SU-DHL-6 (cell line): Measurements from ENCODE around the gene TRIP13.

Experiments
- CTCF ChIP-seq: fragments of 200-600 bp; sonication (generic); IDR thresholded peaks from one replicate; pipeline ENCODE4 v1.5.1; 2017; ENCODE audit warnings: antibody characterized with exemption, mild to moderate bottlenecking, low read length, moderate library complexity; ENCODE audit not compliant: insufficient read depth, poor library complexity, severe bottlenecking
- EZH2phosphoT487 ChIP-seq: fragments of 200-600 bp; sonication (generic), shearing (Covaris generic); conservative IDR thresholded peaks from 2 replicates; pipeline ENCODE4 v1.6.1; 2018; ENCODE audit warnings: mild to moderate bottlenecking, antibody characterized with exemption, low read length, moderate library complexity, mixed read lengths

GRCh38 chr5:865168-865521 lies 27.5 kb upstream of the TRIP13 start:
- TF ChIP-seq CTCF (no peak), EZH2phosphoT487 (no peak)
